Loucy (cell line): Measurements from ENCODE around the gene ODF4.

Source experiments
- EZH2phosphoT487 ChIP-seq: fragments of 200-600 bp; IDR thresholded peaks from 2 replicates; pipeline ENCODE4 v1.6.1; 2018; ENCODE audit warnings: antibody characterized with exemption, mild to moderate bottlenecking, moderate library complexity, borderline replicate concordance
- TF ChIP-seq, protein P1 (sequence below): fragments of 200-600 bp; sonication (generic); conservative IDR thresholded peaks from 2 replicates; pipeline ENCODE4 v1.5.1; 2014; ENCODE audit warnings: mild to moderate bottlenecking, antibody characterized with exemption, low read length

DNA sequence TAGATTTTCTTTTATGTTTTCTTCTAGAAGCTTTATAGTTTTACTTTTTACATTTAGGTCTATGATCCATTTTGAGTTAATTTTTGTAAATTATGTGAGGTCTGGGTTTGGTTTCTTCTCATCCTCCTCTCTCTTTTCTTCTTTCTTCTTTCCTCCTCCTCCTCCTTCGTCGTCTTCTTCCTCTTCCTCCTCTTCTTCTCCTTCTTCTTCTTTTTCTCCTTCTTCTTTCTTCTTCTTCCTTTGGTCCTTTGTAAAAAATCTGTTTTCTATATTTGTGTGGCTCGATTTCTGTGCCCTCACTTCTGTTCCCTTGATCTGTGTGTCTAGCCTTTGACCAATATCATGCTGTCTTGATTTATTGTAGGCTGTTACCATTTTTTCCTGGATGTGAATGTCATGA lies 39.4 kb upstream of the ODF4 start:
- TF ChIP-seq EZH2phosphoT487: no peak
- TF ChIP-seq, protein P1, sequence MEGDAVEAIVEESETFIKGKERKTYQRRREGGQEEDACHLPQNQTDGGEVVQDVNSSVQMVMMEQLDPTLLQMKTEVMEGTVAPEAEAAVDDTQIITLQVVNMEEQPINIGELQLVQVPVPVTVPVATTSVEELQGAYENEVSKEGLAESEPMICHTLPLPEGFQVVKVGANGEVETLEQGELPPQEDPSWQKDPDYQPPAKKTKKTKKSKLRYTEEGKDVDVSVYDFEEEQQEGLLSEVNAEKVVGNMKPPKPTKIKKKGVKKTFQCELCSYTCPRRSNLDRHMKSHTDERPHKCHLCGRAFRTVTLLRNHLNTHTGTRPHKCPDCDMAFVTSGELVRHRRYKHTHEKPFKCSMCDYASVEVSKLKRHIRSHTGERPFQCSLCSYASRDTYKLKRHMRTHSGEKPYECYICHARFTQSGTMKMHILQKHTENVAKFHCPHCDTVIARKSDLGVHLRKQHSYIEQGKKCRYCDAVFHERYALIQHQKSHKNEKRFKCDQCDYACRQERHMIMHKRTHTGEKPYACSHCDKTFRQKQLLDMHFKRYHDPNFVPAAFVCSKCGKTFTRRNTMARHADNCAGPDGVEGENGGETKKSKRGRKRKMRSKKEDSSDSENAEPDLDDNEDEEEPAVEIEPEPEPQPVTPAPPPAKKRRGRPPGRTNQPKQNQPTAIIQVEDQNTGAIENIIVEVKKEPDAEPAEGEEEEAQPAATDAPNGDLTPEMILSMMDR: no peak
